Caco-2 (cell line): ENCODE data around the gene SLC44A1. TPM values are rescaled to one million over a fixed set of nuclear protein-coding genes. Genes with fewer than 3 reads are reported as not detected.

Experiments used
- BruUV-seq: library from RNA; stranded (reverse); fragments of 400-500 nt; replicated peaks from 2 replicates; lab custom pipeline; 2021; lab: Mats Ljungman, UMichigan
- CTCF ChIA-PET: fragments of 300-600 bp; sonication (Branson Sonifier 250); formaldehyde crosslinking; loops from one replicate; lab custom pipeline; 2022; ENCODE audit warnings: antibody characterized with exemption; lab: Charles Lee
- POLR2A ChIA-PET: fragments of 300-600 bp; sonication (Branson Sonifier 250); formaldehyde crosslinking; loops from one replicate; lab custom pipeline; 2022; ENCODE audit warnings: antibody characterized with exemption; lab: Charles Lee
- DNase-seq, 2 experiments: peaks; one replicate each; pipeline versions ENCODE4 v3.0.0 to v3.0.0-alpha.2; 2020 to 2022
- H3K27me3 ChIP-seq: replicated peaks from 2 replicates; pipeline ENCODE4 v1.6.0; 2011; ENCODE audit warnings: low read length; ENCODE audit not compliant: control insufficient read depth, insufficient read depth
- H3K36me3 ChIP-seq: 2 replicates; pipeline ENCODE4 v1.5.1; 2011; ENCODE audit warnings: low read length; ENCODE audit not compliant: control insufficient read depth, insufficient read depth
- H3K4me1 ChIP-seq: fragments of 250-450 bp; sonication (Bioruptor Pico); 2 replicates; pipeline ENCODE4 v1.5.1; 2020; ENCODE audit warnings: mild to moderate bottlenecking
- H3K4me3 ChIP-seq: 2 replicates; pipeline ENCODE4 v1.5.1; 2011; ENCODE audit warnings: low read depth, mild to moderate bottlenecking, control low read depth, low read length
- H3K9me3 ChIP-seq: fragments of 250-450 bp; sonication (Bioruptor Pico); 2 replicates; pipeline ENCODE4 v1.5.1; 2020; ENCODE audit warnings: mild to moderate bottlenecking, moderate library complexity
- H3K27ac Mint-ChIP-seq: one replicate; pipeline ENCODE4 v1.8.0; 2022; ENCODE audit warnings: mixed read lengths; ENCODE audit not compliant: unreplicated experiment
- H3K27me3 Mint-ChIP-seq: one replicate; pipeline ENCODE4 v1.8.0; 2022; ENCODE audit warnings: mixed read lengths; ENCODE audit not compliant: insufficient read depth, unreplicated experiment
- H3K36me3 Mint-ChIP-seq: one replicate; pipeline ENCODE4 v1.8.0; 2022; ENCODE audit warnings: mild to moderate bottlenecking, mixed read lengths; ENCODE audit not compliant: insufficient read depth, unreplicated experiment
- H3K4me1 Mint-ChIP-seq: one replicate; pipeline ENCODE4 v1.8.0; 2022; ENCODE audit warnings: low read depth, mixed read lengths; ENCODE audit not compliant: unreplicated experiment
- H3K4me3 Mint-ChIP-seq: one replicate; pipeline ENCODE4 v1.8.0; 2022; ENCODE audit warnings: mild to moderate bottlenecking, moderate library complexity, mixed read lengths; ENCODE audit not compliant: unreplicated experiment
- H3K9me3 Mint-ChIP-seq: one replicate; pipeline ENCODE4 v1.8.0; 2022; ENCODE audit warnings: mixed read lengths; ENCODE audit not compliant: unreplicated experiment
- CTCF ChIP-seq, 2 experiments: fragments of 200-600 bp in 1 of 2; IDR thresholded peaks; 1 replicate in 1 of 2; 2 replicates in 1 of 2; pipeline versions ENCODE4 v1.5.1 to v1.8.0; 2011 to 2022; ENCODE audit warnings: antibody characterized with exemption in 1 of 2, control low read depth in 1 of 2, inconsistent platforms in 1 of 2, low read depth in 1 of 2, low read length in 1 of 2, mild to moderate bottlenecking in 1 of 2, moderate library complexity in 1 of 2; ENCODE audit not compliant: insufficient read depth in 1 of 2, severe bottlenecking in 1 of 2, unreplicated experiment in 1 of 2
- intact Hi-C: fragments of 100-400 bp; cut with micrococcal nuclease; formaldehyde crosslinking; loops from one replicate; pipeline ENCODE4 v1.10.0; 2022; ENCODE audit not compliant: unreplicated experiment
- total RNA-seq: library from RNA; stranded (reverse); gene quantifications from 2 replicates; pipeline ENCODE4 v1.2.3, GENCODE V29; 2022

SLC44A1 gene
- total RNA-seq, 1 experiment from 2014 or later, result 45.8 TPM

- Mint-ChIP-seq H3K4me1 (no peaks in the 10 kb centered on the region), H3K9me3 (no peaks in the 10 kb centered on the region), H3K36me3 (peaks cover 5% of the 10 kb centered on the region), H3K4me3 (no peak overlapping the region), H3K27ac (no peak overlapping the region), H3K27me3 (no peaks in the 10 kb centered on the region)
- no peak for DNase-seq
- no peak for TF ChIP-seq CTCF (IDR thresholded peaks at IDR 0.05; ENCODE audit: insufficient read depth in 1 of 2, low read depth in 1 of 2, low read length in 1 of 2, severe bottlenecking in 1 of 2, unreplicated experiment in 1 of 2)
- no peaks in the 10 kb centered on the region for H3K4me1 ChIP-seq
- H3K9me3 ChIP-seq, result no peaks in the 10 kb centered on the region
- H3K4me3 ChIP-seq, result no peak overlapping the region
- BruUV-seq, result no TSS peak
- no peaks in the 10 kb centered on the region; the same call in 1 of the 2 replicates for H3K36me3 ChIP-seq
- POLR2A ChIA-PET, result no interaction called here
- intact Hi-C loops, result no loop called here
- no peaks in the 10 kb centered on the region for H3K27me3 ChIP-seq
- CTCF ChIA-PET, result interaction anchor here (1.4 kb wide), 1 partner anchor 146 kb away, joined by 4 read pairs; the partner anchor contains the start of gene SLC44A1
These were observed 146.8 kb downstream of the SLC44A1 start for GRCh38 chr9:105391288-105391687.

- Mint-ChIP-seq H3K4me1 (no peaks in the 10 kb centered on the region), H3K27ac (no peak overlapping the region), H3K4me3 (no peak overlapping the region), H3K9me3 (no peaks in the 10 kb centered on the region), H3K36me3 (peaks cover under 1% of the 10 kb centered on the region), H3K27me3 (no peaks in the 10 kb centered on the region)
- no TSS peak for BruUV-seq
- DNase-seq, result no peak
- TF ChIP-seq CTCF (IDR thresholded peaks at IDR 0.05; ENCODE audit: insufficient read depth in 1 of 2, low read depth in 1 of 2, low read length in 1 of 2, severe bottlenecking in 1 of 2, unreplicated experiment in 1 of 2), result no peak
- H3K4me3 ChIP-seq, result no peak overlapping the region
- no peaks in the 10 kb centered on the region for H3K27me3 ChIP-seq
- H3K4me1 ChIP-seq, result no peaks in the 10 kb centered on the region
- intact Hi-C loops, result no loop called here
- ChIA-PET CTCF (no interaction called here), POLR2A (no interaction called here)
- H3K36me3 ChIP-seq, result no peaks in the 10 kb centered on the region; the same call in 1 of the 2 replicates
- no peaks in the 10 kb centered on the region for H3K9me3 ChIP-seq
These were observed 148.1 kb downstream of the SLC44A1 start for GRCh38 chr9:105392531-105392930.

GRCh38 chr9:105393576-105394344, 149.3 kb downstream of the SLC44A1 start:
- Histone ChIP-seq H3K4me1 (no peaks in the 10 kb centered on the region), H3K9me3 (no peaks in the 10 kb centered on the region), H3K4me3 (no peak overlapping the region), H3K36me3 (no peaks in the 10 kb centered on the region; the same call in 1 of the 2 replicates), H3K27me3 (no peaks in the 10 kb centered on the region)
- no peak for TF ChIP-seq CTCF (IDR thresholded peaks at IDR 0.05; ENCODE audit: insufficient read depth in 1 of 2, low read depth in 1 of 2, low read length in 1 of 2, severe bottlenecking in 1 of 2, unreplicated experiment in 1 of 2)
- BruUV-seq, result no TSS peak
- Mint-ChIP-seq H3K4me3 (no peak overlapping the region), H3K27me3 (no peaks in the 10 kb centered on the region), H3K27ac (no peak overlapping the region), H3K9me3 (no peaks in the 10 kb centered on the region), H3K36me3 (no peaks in the 10 kb centered on the region), H3K4me1 (no peaks in the 10 kb centered on the region)
- CTCF ChIA-PET, result no interaction called here
- intact Hi-C loops, result no loop called here
- POLR2A ChIA-PET, result no interaction called here
- DNase-seq, result no peak
